NT2/D1 (cell line): ENCODE measurements around the gene NEU2.
"Not testable (repeated sequence)": the region's sequence is repeated elsewhere in the genome, so short reads cannot be mapped to it uniquely, and the experiment has no call there.

Source experiments
- DNase-seq: peaks from one replicate; pipeline ENCODE4 v3.0.0-alpha.2; 2011; ENCODE audit warnings: low read depth, low spot score
- H3K27me3 ChIP-seq: 2 replicates; pipeline ENCODE4 v1.6.0; 2011; ENCODE audit warnings: mild to moderate bottlenecking; ENCODE audit not compliant: insufficient read length, insufficient read depth
- H3K36me3 ChIP-seq: 2 replicates; pipeline ENCODE4 v1.6.1; 2011; ENCODE audit warnings: mild to moderate bottlenecking, low read length, mixed read lengths; ENCODE audit not compliant: insufficient read depth, insufficient read length
- H3K4me1 ChIP-seq: 2 replicates; pipeline ENCODE4 v1.5.1; 2011; ENCODE audit not compliant: insufficient read depth, insufficient read length
- H3K4me3 ChIP-seq: 2 replicates; pipeline ENCODE4 v1.5.1; 2011; ENCODE audit warnings: low read depth; ENCODE audit not compliant: insufficient read length
- H3K9ac ChIP-seq: 2 replicates; pipeline ENCODE4 v1.6.0; 2011; ENCODE audit warnings: low read depth; ENCODE audit not compliant: insufficient read length
- H3K9me3 ChIP-seq: 2 replicates; pipeline ENCODE4 v1.5.1; 2011; ENCODE audit warnings: mild to moderate bottlenecking, low read length; ENCODE audit not compliant: insufficient read depth
- SUZ12 ChIP-seq: IDR thresholded peaks from 2 replicates; pipeline ENCODE4 v1.6.1; 2011; ENCODE audit not compliant: insufficient read length, insufficient read depth; ENCODE audit errors: extremely low read depth
- YY1 ChIP-seq: IDR thresholded peaks from 2 replicates; pipeline ENCODE4 v1.6.1; 2011; ENCODE audit not compliant: insufficient read length, insufficient read depth
- ZNF274 ChIP-seq: IDR thresholded peaks from 2 replicates; pipeline ENCODE4 v1.6.1; 2011; ENCODE audit warnings: mild to moderate bottlenecking, low read depth, low read length

NEU2 gene

DNA sequence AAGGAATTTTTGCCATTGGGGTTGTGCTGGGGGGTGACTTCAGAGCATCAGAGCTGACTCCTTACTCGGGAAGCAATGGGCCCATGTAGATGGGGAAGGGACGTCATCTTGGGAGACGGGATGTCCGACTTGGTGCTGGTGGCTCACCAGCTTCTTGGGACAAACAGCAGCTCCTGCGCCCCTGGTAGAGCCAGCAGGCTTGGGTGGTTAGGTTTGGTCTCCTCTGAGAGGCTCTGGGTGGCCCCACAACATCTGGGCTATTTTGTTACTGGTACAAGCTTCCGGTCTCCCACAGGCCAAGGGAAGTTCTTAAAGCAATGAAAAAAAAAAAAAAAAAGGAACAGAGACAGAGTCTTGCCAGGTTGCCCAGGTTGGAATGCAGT is 21.2 kb upstream of the NEU2 start:
- no peak for DNase-seq
- TF ChIP-seq YY1 = no peak
- TF ChIP-seq ZNF274 = no peak
- no peak for TF ChIP-seq SUZ12
- H3K4me3 ChIP-seq = no peak overlapping the region
- H3K36me3 ChIP-seq = no peaks in the 10 kb centered on the region
- H3K4me1 ChIP-seq = no peaks in the 10 kb centered on the region
- H3K9ac ChIP-seq = no peak overlapping the region
- no peaks in the 10 kb centered on the region for H3K9me3 ChIP-seq
- no peaks in the 10 kb centered on the region for H3K27me3 ChIP-seq

DNA sequence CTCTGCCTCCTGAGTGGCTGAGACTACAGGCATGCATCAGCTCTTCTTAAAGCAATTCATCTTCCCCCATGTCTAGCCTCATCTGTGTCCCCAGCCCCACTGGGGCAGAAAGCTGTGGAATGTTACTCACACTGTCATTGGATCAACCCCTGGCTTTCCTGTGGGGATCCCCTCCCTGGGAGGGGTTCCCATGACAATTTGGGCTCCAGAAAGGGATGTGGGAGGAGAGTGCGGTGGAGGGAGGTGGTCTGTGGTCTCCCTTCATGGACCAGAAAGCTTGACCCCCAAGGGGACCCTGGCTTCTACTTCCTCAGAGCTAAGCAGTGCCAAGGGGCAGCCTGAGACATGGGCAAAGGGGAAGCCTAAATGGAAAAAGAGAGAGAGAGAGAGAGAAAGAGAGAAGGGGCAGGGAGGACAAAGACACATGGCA is 20.8 kb upstream of the NEU2 start:
- H3K4me1 ChIP-seq = no peaks in the 10 kb centered on the region
- DNase-seq = no peak
- no peaks in the 10 kb centered on the region for H3K36me3 ChIP-seq
- H3K4me3 ChIP-seq = no peak overlapping the region
- TF ChIP-seq YY1 (no peak), ZNF274 (no peak), SUZ12 (no peak)
- H3K9ac ChIP-seq = no peak overlapping the region
- no peaks in the 10 kb centered on the region for H3K27me3 ChIP-seq
- no peaks in the 10 kb centered on the region for H3K9me3 ChIP-seq

DNA sequence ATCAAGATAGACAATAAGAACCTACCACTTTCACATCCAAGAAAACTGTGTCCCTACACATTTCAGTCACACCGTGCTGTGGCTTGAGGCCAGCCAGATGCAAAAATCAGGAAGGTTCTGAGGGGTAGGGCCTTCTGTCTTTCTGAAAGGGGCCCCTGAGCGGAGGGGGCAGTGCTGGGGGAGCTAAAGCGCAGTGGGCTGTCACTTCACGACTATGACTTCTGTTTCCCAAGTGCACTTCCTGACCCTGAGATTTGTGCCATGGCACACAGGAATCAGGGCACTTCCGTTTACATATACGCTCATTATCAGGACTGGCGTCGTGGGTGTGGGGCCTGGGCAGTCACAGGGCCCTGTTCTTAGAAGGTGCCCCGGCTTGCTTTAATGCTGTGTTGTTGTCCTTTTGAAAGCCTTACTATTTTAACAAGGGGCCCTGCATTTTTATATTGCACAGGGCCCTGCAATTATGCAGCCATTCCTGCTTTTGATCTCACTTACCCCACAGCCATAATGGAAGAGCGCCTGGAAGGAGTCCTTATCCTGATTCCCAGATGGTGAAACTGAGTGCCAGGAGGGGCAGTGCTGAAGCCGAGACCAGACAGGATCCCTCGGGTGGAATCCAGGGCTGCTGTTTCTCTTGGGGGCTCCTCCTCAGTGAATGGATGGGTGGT is 20.0 kb upstream of the NEU2 start:
- TF ChIP-seq YY1 (no peak), SUZ12 (no peak), ZNF274 (no peak)
- peaks cover 2% of the 10 kb centered on the region; the same call in 1 of the 2 replicates for H3K9me3 ChIP-seq
- no peak for DNase-seq
- H3K4me3 ChIP-seq = no peak overlapping the region
- no peaks in the 10 kb centered on the region for H3K36me3 ChIP-seq
- no peaks in the 10 kb centered on the region for H3K27me3 ChIP-seq
- H3K4me1 ChIP-seq = no peaks in the 10 kb centered on the region
- H3K9ac ChIP-seq = no peak overlapping the region

DNA sequence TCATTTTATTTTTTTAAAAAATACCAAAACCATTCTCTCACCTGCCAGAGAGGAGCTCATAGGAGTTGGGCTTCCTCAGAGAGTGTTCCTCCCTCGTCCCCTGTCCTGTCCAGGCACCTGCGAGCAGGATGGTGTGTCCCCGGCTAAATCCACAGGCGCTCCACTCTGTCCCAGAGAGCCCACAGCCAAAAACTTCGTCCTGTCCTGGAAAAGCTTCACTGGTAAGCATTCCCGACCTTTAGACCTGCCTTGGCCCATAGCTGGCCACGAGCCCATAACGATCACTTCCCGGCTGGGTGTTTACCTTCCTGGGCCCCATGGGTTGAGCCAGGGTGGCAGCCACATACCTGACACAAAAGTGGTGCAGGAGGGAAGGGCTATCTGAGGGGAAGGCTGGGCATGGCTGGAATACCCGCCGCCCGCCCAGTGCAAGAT is 19.4 kb upstream of the NEU2 start, which contains the start of gene NGEF:
TSS of gene NGEF (minus strand) at position 230 of the 435 bp plus-strand sequence. CDS start 38,366 bp downstream, outside the sequence.
- Histone ChIP-seq H3K36me3 (no peaks in the 10 kb centered on the region), H3K4me1 (no peaks in the 10 kb centered on the region), H3K4me3 (no peak within 1 kb of the TSS), H3K27me3 (no peaks in the 10 kb centered on the region), H3K9ac (no peak within 1 kb of the TSS), H3K9me3 (peaks cover 7% of the 10 kb centered on the region)
- no peak for DNase-seq
- TF ChIP-seq ZNF274 (no peak), SUZ12 (no peak), YY1 (no peak)

DNA sequence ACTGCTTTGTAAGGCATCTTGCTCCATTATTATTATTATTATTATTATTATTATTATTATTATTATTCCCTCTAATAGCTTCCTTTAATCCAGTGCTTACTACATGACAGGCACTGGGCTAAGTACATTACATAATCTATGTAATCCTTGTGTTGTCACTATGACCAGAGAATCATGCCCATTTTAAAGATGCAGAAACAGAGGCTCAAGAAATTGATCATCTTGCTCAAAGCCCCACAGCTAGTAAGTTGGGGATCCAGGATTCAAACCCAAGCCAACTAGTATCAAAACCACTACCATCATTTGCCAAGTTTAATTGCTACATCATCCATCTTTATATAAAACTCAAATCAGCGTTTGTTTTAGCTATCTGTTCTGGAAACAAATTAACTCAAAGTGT is 18.8 kb upstream of the NEU2 start:
- DNase-seq = no peak
- H3K36me3 ChIP-seq = no peaks in the 10 kb centered on the region
- H3K27me3 ChIP-seq = no peaks in the 10 kb centered on the region
- no peak for TF ChIP-seq ZNF274
- TF ChIP-seq SUZ12 = no peak
- TF ChIP-seq YY1 = no peak
- no peak overlapping the region for H3K4me3 ChIP-seq
- no peaks in the 10 kb centered on the region for H3K4me1 ChIP-seq
- peaks cover 9% of the 10 kb centered on the region for H3K9me3 ChIP-seq
- H3K9ac ChIP-seq = no peak overlapping the region

DNA sequence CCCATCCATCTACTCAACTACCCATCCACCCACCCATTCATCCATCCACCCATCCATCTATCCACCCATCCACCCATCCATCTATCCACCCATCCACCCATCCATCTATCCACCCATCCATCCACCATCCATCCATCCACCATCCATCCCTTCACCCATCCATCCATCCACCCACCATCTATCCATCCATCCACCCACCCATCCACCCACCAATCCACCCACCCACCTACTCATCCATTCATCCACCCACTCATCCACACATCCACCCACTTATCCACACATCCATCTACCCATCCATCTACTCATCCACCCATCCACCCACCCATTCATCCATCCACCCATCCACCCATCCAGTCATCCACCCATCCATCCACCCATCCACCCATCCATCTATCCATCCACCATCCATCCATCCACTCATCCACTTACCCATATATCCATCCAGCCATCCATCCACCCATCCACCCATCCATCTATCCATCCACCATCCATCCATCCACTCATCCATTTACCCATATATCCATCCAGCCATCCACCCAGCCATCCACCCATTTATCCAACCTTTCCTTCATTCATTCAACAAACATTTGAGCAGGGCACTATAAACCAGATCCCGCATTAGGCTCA is 17.3 kb upstream of the NEU2 start:
- Histone ChIP-seq H3K4me1 (no peaks in the 10 kb centered on the region), H3K36me3 (no peaks in the 10 kb centered on the region), H3K27me3 (no peaks in the 10 kb centered on the region), H3K9me3 (peaks cover 9% of the 10 kb centered on the region), H3K4me3 (no peak overlapping the region), H3K9ac (no peak overlapping the region)
- no peak for TF ChIP-seq ZNF274
- TF ChIP-seq SUZ12 = no peak
- TF ChIP-seq YY1 = no peak
- DNase-seq = no peak

DNA sequence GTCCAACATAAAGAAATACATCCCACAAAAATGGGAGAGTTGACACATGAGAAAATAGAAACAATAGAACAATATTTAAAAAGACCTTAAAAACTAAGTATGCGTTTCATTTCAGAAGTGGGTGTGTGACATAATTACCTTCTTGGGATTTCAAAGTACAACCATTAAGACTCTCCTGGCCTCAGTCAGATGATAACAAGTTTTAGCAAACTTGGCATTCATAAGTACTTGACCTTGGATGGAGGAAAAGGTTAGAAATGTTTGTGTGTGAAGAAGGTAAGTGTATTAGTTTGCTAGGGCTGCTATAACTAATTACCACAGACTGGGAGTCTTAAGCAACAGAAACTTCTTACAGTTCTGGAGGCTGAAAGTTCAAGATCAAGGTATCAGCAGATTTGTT is 14.5 kb upstream of the NEU2 start:
- no peak overlapping the region for H3K9ac ChIP-seq

DNA sequence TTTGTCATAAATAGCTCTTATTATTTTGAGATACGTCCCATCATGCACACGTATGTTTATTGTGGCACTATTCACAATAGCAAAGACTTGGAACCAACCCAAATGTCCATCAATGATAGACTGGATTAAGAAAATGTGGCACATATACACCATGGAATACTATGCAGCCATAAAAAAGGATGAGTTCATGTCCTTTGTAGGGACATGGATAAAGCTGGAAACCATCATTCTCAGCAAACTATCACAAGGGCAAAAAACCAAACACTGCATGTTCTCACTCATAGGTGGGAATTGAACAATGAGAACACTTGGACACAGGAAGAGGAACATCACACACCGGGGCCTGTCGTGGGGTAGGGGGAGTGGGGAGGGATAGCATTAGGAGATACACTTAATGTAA is 12.9 kb upstream of the NEU2 start:
- H3K4me3 ChIP-seq, H3K36me3 ChIP-seq, DNase-seq, H3K9ac ChIP-seq, H3K27me3 ChIP-seq, H3K9me3 ChIP-seq, H3K4me1 ChIP-seq: not testable (repeated sequence)

More for the DNA sequence above, 14.5 kb upstream of the NEU2 start:
- TF ChIP-seq ZNF274 = no peak
- no peak for TF ChIP-seq YY1
- no peak for TF ChIP-seq SUZ12
- no peak for DNase-seq
- Histone ChIP-seq H3K9me3 (peaks cover 9% of the 10 kb centered on the region), H3K4me1 (no peaks in the 10 kb centered on the region), H3K4me3 (no peak overlapping the region), H3K27me3 (no peaks in the 10 kb centered on the region), H3K36me3 (no peaks in the 10 kb centered on the region)
